ENCODE data around the gene DNAJC30. TPM values are rescaled to one million over a fixed set of nuclear protein-coding genes. Genes with fewer than 3 reads are reported as not detected.

The DNAJC30 gene
- total RNA-seq, 4 donors from 2014 or later: 2.7 to 8.4 (median 6.3) TPM

DNA sequence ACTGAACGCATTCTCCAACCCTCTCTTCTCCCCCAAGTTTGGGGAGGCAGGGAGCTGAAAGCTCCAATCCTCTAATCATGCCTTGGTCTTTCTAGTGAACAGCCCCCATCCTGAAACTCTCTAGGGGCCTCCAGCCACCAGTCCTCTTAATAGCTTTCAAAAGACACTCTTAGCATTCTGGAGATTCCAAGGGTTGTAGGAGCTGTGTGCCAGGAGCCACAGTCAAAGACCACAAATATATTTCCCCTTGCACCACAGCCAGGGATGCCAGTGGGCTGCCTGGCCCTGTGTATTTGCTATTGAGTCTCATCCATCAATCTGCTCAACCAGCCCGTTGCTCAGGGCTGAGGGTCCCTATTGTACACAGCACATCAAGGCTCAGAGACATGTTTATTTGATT is 40.4 kb downstream of the DNAJC30 start:
- WGBS, 2 donors: 60 to 77% methylated on average over 2 of the region's 2 CpGs
- Histone ChIP-seq H3K36me3 (no peaks in the 10 kb centered on the region), H3K27ac (no peak overlapping the region), H3K27me3 (peaks cover 0 to 50% of the 10 kb centered on the region in 2 donors), H3K9me3 (peaks cover 0 to 18% (median 0%) of the 10 kb centered on the region in 4 donors), H3K4me3 (no peak overlapping the region), H3K4me1 (peaks cover 0 to 6% (median under 1%) of the 10 kb centered on the region in 4 donors)
- DNase-seq (ENCODE audit: low spot score in 2 of 2): no peak
- TF ChIP-seq, protein P1, sequence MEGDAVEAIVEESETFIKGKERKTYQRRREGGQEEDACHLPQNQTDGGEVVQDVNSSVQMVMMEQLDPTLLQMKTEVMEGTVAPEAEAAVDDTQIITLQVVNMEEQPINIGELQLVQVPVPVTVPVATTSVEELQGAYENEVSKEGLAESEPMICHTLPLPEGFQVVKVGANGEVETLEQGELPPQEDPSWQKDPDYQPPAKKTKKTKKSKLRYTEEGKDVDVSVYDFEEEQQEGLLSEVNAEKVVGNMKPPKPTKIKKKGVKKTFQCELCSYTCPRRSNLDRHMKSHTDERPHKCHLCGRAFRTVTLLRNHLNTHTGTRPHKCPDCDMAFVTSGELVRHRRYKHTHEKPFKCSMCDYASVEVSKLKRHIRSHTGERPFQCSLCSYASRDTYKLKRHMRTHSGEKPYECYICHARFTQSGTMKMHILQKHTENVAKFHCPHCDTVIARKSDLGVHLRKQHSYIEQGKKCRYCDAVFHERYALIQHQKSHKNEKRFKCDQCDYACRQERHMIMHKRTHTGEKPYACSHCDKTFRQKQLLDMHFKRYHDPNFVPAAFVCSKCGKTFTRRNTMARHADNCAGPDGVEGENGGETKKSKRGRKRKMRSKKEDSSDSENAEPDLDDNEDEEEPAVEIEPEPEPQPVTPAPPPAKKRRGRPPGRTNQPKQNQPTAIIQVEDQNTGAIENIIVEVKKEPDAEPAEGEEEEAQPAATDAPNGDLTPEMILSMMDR (IDR thresholded peaks at IDR 0.05): no peak
- no peak for TF ChIP-seq POLR2A (IDR thresholded peaks at IDR 0.05)
- no peak for TF ChIP-seq EP300 (IDR thresholded peaks at IDR 0.05)

DNA sequence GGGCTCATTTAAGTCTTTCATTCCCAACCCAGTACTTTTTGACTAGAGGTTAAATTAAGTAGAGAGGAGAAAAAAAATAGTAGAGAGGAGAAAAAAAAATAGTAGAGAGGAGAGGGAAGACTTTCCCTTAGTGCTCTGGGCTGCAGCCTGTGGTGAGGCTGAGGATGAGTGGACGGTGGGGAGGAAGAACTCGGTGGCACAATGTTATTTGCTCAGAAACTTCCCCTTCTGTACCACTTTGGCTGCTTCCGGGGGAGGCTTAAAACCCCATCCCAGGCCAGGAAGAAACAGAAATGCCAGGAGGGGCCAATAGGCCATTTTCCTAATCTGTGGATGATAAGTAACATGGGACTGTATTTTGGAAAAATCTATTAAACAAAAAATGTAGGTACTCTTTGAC is 44.3 kb downstream of the DNAJC30 start:
- H3K4me3 ChIP-seq: no peak overlapping the region
- TF ChIP-seq POLR2A (IDR thresholded peaks at IDR 0.05): no peak
- TF ChIP-seq, protein P1 (IDR thresholded peaks at IDR 0.05): no peak
- TF ChIP-seq EP300 (IDR thresholded peaks at IDR 0.05): no peak
- peaks cover 0 to 18% (median 0%) of the 10 kb centered on the region in 4 donors for H3K9me3 ChIP-seq
- H3K36me3 ChIP-seq: no peaks in the 10 kb centered on the region
- DNase-seq (ENCODE audit: low spot score in 2 of 2): no peak
- H3K27me3 ChIP-seq: peaks cover 0 to 26% of the 10 kb centered on the region in 2 donors
- 50 to 62% methylated on average over 3 of the region's 3 CpGs for WGBS, 2 donors
- H3K4me1 ChIP-seq: no peaks in the 10 kb centered on the region
- H3K27ac ChIP-seq: no peak overlapping the region

DNA sequence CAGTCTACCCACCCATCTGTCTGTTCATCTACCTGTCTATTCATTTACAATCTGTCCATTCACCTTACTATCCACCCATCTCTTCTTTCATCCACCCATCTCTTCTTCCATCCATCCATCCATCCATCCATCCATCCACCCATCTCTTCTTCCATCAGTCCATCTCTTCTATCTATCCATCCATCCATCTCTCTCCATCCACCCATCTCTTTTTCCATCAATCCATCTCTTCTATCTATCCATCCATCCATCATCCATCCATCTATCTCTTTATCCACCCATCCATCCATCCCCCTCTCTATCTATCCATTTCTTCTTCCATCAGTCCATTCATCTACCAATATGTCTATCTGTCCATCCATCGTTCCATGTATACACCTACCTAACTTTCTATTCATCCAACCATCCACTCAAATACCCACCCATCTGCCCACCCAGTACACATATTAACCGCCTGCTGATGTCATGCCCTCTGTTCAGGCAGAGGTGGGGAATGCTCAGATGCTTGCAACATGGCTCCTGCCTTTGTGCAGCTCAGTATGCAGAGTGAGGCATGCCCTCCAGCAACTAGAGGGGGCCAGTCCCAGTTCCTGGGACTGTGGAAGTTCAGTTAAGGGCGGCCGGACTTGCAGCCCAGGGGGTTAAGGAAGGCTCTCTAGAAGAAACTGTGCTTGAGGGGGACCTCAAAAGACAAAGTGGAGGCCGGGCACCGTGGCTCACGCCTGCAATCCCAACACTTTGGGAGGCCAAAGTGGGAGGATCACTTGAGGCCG is 47.6 kb downstream of the DNAJC30 start:
- TF ChIP-seq EP300 (IDR thresholded peaks at IDR 0.05) (no peak), POLR2A (IDR thresholded peaks at IDR 0.05) (no peak)
- TF ChIP-seq, protein P1 (IDR thresholded peaks at IDR 0.05): no peak
- Histone ChIP-seq H3K27ac (no peak overlapping the region), H3K4me3 (no peak overlapping the region), H3K36me3 (no peaks in the 10 kb centered on the region), H3K9me3 (peaks cover 0 to under 1% (median 0%) of the 10 kb centered on the region in 4 donors), H3K4me1 (no peaks in the 10 kb centered on the region), H3K27me3 (peaks cover 0 to 40% of the 10 kb centered on the region in 2 donors)
- WGBS, 2 donors: 86 to 93% methylated on average over 8 of the region's 8 CpGs
- no peak for DNase-seq (ENCODE audit: low spot score in 2 of 2)

DNA sequence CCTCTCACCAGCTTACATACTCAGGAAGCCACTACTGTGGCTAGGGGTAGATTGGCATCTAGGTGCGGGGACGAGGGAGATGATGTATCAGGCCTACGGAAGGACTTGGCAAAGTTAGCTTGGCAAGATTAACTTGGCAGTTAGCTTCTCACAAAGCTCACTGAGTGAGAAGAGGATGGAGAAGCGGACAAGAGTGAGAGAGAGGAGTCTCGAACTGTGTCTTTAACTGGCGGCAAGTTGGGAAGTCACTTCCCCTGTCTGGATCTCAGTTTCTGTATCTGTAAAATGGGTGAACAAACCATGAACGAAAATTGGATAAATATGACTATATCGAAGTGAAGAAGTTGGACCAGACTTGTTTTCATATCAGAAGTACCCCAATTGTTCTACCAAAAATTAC is 49.4 kb downstream of the DNAJC30 start:
- no peaks in the 10 kb centered on the region for H3K36me3 ChIP-seq
- TF ChIP-seq, protein P1 (IDR thresholded peaks at IDR 0.05): no peak
- TF ChIP-seq EP300 (IDR thresholded peaks at IDR 0.05): no peak
- TF ChIP-seq POLR2A (IDR thresholded peaks at IDR 0.05): no peak
- no peaks in the 10 kb centered on the region for H3K4me1 ChIP-seq
- no peak overlapping the region for H3K27ac ChIP-seq
- no peak for DNase-seq (ENCODE audit: low spot score in 2 of 2)
- no peak overlapping the region for H3K4me3 ChIP-seq
- 86 to 89% methylated on average over 8 of the region's 8 CpGs for WGBS, 2 donors
- no peaks in the 10 kb centered on the region for H3K9me3 ChIP-seq
- H3K27me3 ChIP-seq: peaks cover 0 to 50% of the 10 kb centered on the region in 2 donors

DNA sequence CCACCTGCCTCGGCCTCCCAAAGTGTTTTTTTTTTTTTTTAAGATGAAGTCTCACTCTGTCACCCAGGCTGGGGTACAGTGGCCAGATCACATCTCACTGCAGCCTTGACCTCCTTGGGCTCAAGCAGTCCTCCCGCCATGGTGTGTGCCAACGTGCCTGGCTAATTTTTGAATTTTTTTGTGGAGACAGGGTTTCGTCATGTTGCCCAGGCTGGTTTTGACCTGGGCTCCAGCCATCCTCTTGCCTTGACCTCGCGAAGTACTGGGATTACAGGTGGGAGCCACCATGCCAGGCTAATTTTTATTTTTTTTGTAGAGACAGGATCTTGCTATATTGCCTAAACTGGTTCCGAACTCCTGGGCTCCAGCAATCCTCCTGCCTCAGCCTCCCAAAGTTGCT is 49.9 kb downstream of the DNAJC30 start:
- Histone ChIP-seq H3K27ac (no peak overlapping the region), H3K4me3 (no peak overlapping the region), H3K36me3 (no peaks in the 10 kb centered on the region), H3K9me3 (no peaks in the 10 kb centered on the region), H3K4me1 (no peaks in the 10 kb centered on the region), H3K27me3 (peaks cover 0 to 56% of the 10 kb centered on the region in 2 donors)
- TF ChIP-seq EP300 (IDR thresholded peaks at IDR 0.05) (no peak), POLR2A (IDR thresholded peaks at IDR 0.05) (no peak)
- TF ChIP-seq, protein P1 (IDR thresholded peaks at IDR 0.05): no peak
- DNase-seq (ENCODE audit: low spot score in 2 of 2): no peak
- 78 to 92% methylated on average over 7 of the region's 7 CpGs for WGBS, 2 donors

All from tibial nerve (tissue), 4 donors.